ENCODE results near the gene CACNG5.

- TF ChIP-seq CTCF (IDR thresholded peaks at IDR 0.05): no peak
- no peak for TF ChIP-seq POLR2A (IDR thresholded peaks at IDR 0.05)
Observed at GRCh38 chr17:66847704-66848103, 12.8 kb downstream of the CACNG5 start.
